ENCODE measurements around the gene CORO2B.
"Not testable (repeated sequence)": the region's sequence is repeated elsewhere in the genome, so short reads cannot be mapped to it uniquely, and the experiment has no call there.

The CORO2B gene

GRCh38 chr15:68676011-68676605, 97.3 kb downstream of the CORO2B start:
- no peak for DNase-seq (ENCODE audit: low read depth in 2 of 2)

GRCh38 chr15:68676926-68677325, 98.1 kb downstream of the CORO2B start:
- DNase-seq (ENCODE audit: low read depth in 2 of 2), result no peak

GRCh38 chr15:68677996-68678395, 99.2 kb downstream of the CORO2B start:
- DNase-seq (ENCODE audit: low read depth in 2 of 2), result no peak

GRCh38 chr15:68678746-68679145, 100.0 kb downstream of the CORO2B start:
- no peak for DNase-seq (ENCODE audit: low read depth in 2 of 2)

GRCh38 chr15:68679161-68679560, 100.4 kb downstream of the CORO2B start:
- DNase-seq (ENCODE audit: low read depth in 2 of 2), result no peak

GRCh38 chr15:68679961-68680371, 101.2 kb downstream of the CORO2B start:
- no peak for DNase-seq (ENCODE audit: low read depth in 2 of 2)

GRCh38 chr15:68680756-68681155, 102.0 kb downstream of the CORO2B start:
- not testable (repeated sequence) for DNase-seq (ENCODE audit: low read depth in 2 of 2)

GRCh38 chr15:68681836-68682235, 103.0 kb downstream of the CORO2B start:
- no peak for DNase-seq (ENCODE audit: low read depth in 2 of 2)

- no peak for DNase-seq (ENCODE audit: low read depth in 2 of 2)
Observed at GRCh38 chr15:68682330-68682729, 103.5 kb downstream of the CORO2B start.

- no peak for DNase-seq (ENCODE audit: low read depth in 2 of 2)
Observed at GRCh38 chr15:68683026-68683425, 104.2 kb downstream of the CORO2B start.

GRCh38 chr15:68683551-68683950, 104.8 kb downstream of the CORO2B start:
- no peak for DNase-seq (ENCODE audit: low read depth in 2 of 2)

- DNase-seq (ENCODE audit: low read depth in 2 of 2), result no peak
Observed at GRCh38 chr15:68684476-68684875, 105.7 kb downstream of the CORO2B start.

GRCh38 chr15:68687136-68687735, 108.4 kb downstream of the CORO2B start:
- DNase-seq (ENCODE audit: low read depth in 2 of 2), result no peak

GRCh38 chr15:68691705-68692104, 112.9 kb downstream of the CORO2B start:
- no peak for DNase-seq (ENCODE audit: low read depth in 2 of 2)

GRCh38 chr15:68693071-68693470, 114.3 kb downstream of the CORO2B start:
- no peak for DNase-seq (ENCODE audit: low read depth in 2 of 2)

- no peak for DNase-seq (ENCODE audit: low read depth in 2 of 2)
Observed at GRCh38 chr15:68694111-68694510, 115.3 kb downstream of the CORO2B start.

- DNase-seq (ENCODE audit: low read depth in 2 of 2), result no peak
Observed at GRCh38 chr15:68695061-68695595, 116.3 kb downstream of the CORO2B start.

- DNase-seq (ENCODE audit: low read depth in 2 of 2), result no peak
Observed at GRCh38 chr15:68696414-68697363, 117.9 kb downstream of the CORO2B start.

- no peak for DNase-seq (ENCODE audit: low read depth in 2 of 2)
Observed at GRCh38 chr15:68697711-68698690, 119.2 kb downstream of the CORO2B start.

- DNase-seq (ENCODE audit: low read depth in 2 of 2), result no peak
Observed at GRCh38 chr15:68698708-68699107, 119.9 kb downstream of the CORO2B start.

Data from activated CD4-positive, alpha-beta T cell treated with anti-CD3 and anti-CD28 coated beads for 24 hours (primary cell).